SKM-1 (cell line): ENCODE measurements around the gene GPR107.

ENCODE experiments used
- DNase-seq: peaks from one replicate; lab custom pipeline; 2025; ENCODE audit not compliant: unreplicated experiment; lab: John Stamatoyannopoulos, UW

The GPR107 gene

GRCh38 chr9:130155647-130156046 is 101.9 kb downstream of the GPR107 start:
- DNase-seq = no peak

- DNase-seq = no peak
These were observed 103.0 kb downstream of the GPR107 start for GRCh38 chr9:130156672-130157071.

- no peak for DNase-seq
These were observed 103.4 kb downstream of the GPR107 start for GRCh38 chr9:130157079-130157478.

GRCh38 chr9:130158001-130158400 is 104.3 kb downstream of the GPR107 start:
- DNase-seq = no peak

GRCh38 chr9:130159057-130159456 is 105.4 kb downstream of the GPR107 start:
- no peak for DNase-seq

GRCh38 chr9:130159915-130160670 is 106.4 kb downstream of the GPR107 start:
- DNase-seq = no peak

- no peak for DNase-seq
These were observed 107.3 kb downstream of the GPR107 start for GRCh38 chr9:130160862-130161470.

GRCh38 chr9:130165579-130165978 is 111.9 kb downstream of the GPR107 start:
- DNase-seq = no peak

GRCh38 chr9:130166399-130166798 is 112.7 kb downstream of the GPR107 start:
- DNase-seq = no peak

GRCh38 chr9:130167927-130168326 is 114.2 kb downstream of the GPR107 start:
- DNase-seq = no peak

GRCh38 chr9:130171226-130172148 is 117.8 kb downstream of the GPR107 start:
- DNase-seq = no peak

- DNase-seq = no peak
These were observed 118.6 kb downstream of the GPR107 start, which contains the start of gene NCS1 for GRCh38 chr9:130172161-130172857. Gene NCS1, plus strand, starts transcription at chr9:130172404. Its CDS starts 260 bp downstream, at chr9:130172664.

- no peak for DNase-seq
These were observed 119.4 kb downstream of the GPR107 start for GRCh38 chr9:130172858-130173665.

- DNase-seq = no peak
These were observed 119.9 kb downstream of the GPR107 start for GRCh38 chr9:130173666-130173983.

- DNase-seq = no peak
These were observed 120.3 kb downstream of the GPR107 start for GRCh38 chr9:130174025-130174424.

- DNase-seq = no peak
These were observed 121.2 kb downstream of the GPR107 start for GRCh38 chr9:130174920-130175321.

GRCh38 chr9:130175355-130175754 is 121.6 kb downstream of the GPR107 start:
- DNase-seq = no peak

GRCh38 chr9:130176760-130177159 is 123.1 kb downstream of the GPR107 start:
- no peak for DNase-seq

- no peak for DNase-seq
These were observed 124.4 kb downstream of the GPR107 start for GRCh38 chr9:130177898-130178805.
